ENCODE measurements around the gene USP25. TPM values are rescaled to one million over a fixed set of nuclear protein-coding genes. Genes with fewer than 3 reads are reported as not detected.

Gene USP25
- total RNA-seq, 4 donors from 2014 or later: 37.4 to 107 (median 69.2) TPM

DNA sequence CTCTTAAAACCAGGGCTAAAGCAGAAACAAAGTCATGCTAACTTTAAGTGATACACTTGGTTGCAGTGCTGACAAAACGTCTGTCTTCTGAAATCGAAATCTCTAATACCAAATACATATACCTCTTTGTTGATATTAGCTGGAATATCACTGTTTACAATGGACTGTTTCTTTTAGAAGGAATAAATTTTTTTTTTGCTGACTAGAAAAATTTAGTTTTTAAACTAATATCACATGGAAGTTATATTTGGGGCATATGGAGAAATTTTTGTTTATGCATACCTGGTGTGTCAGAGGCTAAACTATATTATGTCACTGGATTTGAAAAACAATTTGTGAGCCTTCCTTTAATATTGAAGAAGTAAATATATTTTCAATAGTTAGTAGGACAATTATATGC lies 39.1 kb downstream of the USP25 start:
- Histone ChIP-seq H3K4me1 (peaks cover 0 to 34% (median 0%) of the 10 kb centered on the region in 4 donors), H3K27me3 (no peaks in the 10 kb centered on the region), H3K9me3 (no peaks in the 10 kb centered on the region), H3K27ac (no peak overlapping the region), H3K4me3 (no peak overlapping the region), H3K36me3 (peaks cover 0 to 4% (median 0%) of the 10 kb centered on the region in 4 donors)
- intact Hi-C loops (cut with DNase I; ENCODE audit: low total_unique reads): no loop called here
- in situ Hi-C loops (cut with MboI; ENCODE audit: low pct_ligation_motif_present in 1 of 4, low pct_unique_long_range_greater_than_20kb in 1 of 4, low sequenced_read_pairs in 3 of 4): no loop called here
- TF ChIP-seq POLR2AphosphoS5 (IDR thresholded peaks at IDR 0.05) (no peak), EP300 (IDR thresholded peaks at IDR 0.05; ENCODE audit: low read depth) (no peak), POLR2A (IDR thresholded peaks at IDR 0.05) (no peak)
- TF ChIP-seq, protein P1, sequence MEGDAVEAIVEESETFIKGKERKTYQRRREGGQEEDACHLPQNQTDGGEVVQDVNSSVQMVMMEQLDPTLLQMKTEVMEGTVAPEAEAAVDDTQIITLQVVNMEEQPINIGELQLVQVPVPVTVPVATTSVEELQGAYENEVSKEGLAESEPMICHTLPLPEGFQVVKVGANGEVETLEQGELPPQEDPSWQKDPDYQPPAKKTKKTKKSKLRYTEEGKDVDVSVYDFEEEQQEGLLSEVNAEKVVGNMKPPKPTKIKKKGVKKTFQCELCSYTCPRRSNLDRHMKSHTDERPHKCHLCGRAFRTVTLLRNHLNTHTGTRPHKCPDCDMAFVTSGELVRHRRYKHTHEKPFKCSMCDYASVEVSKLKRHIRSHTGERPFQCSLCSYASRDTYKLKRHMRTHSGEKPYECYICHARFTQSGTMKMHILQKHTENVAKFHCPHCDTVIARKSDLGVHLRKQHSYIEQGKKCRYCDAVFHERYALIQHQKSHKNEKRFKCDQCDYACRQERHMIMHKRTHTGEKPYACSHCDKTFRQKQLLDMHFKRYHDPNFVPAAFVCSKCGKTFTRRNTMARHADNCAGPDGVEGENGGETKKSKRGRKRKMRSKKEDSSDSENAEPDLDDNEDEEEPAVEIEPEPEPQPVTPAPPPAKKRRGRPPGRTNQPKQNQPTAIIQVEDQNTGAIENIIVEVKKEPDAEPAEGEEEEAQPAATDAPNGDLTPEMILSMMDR (IDR thresholded peaks at IDR 0.05): no peak
- 93 to 95% methylated on average over 2 of the region's 2 CpGs for WGBS, 2 donors (ENCODE audit: low coverage in 1 of 2)
- no peak for DNase-seq

DNA sequence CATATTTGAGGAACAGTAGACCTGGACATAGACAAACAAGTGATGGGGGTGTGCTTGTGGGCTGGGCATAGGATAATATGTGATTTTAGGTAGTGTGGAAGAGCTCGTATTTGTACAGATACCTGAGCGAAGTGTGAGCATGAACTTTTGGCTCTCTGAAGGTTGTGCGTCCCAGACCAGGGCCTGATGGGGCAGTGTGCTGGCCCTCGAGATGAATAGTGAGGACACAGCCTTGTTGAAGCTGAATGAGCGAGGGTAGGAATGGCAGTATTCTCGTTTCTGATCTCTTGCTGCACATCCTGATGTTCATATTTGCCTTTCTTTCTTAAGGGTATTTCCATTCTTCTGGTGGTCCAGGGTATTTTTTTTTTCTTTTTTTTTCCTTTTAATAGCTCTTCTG lies 41.5 kb downstream of the USP25 start:
- Histone ChIP-seq H3K4me3 (no peak overlapping the region), H3K27me3 (no peaks in the 10 kb centered on the region), H3K4me1 (peaks cover 0 to 51% (median 6%) of the 10 kb centered on the region in 4 donors), H3K9me3 (no peaks in the 10 kb centered on the region), H3K36me3 (peaks cover 0 to 10% (median 0%) of the 10 kb centered on the region in 4 donors), H3K27ac (no peak overlapping the region)
- in situ Hi-C loops (cut with MboI; ENCODE audit: low pct_ligation_motif_present in 1 of 4, low pct_unique_long_range_greater_than_20kb in 1 of 4, low sequenced_read_pairs in 3 of 4): no loop called here
- TF ChIP-seq POLR2AphosphoS5 (IDR thresholded peaks at IDR 0.05): no peak
- TF ChIP-seq, protein P1 (IDR thresholded peaks at IDR 0.05): no peak
- intact Hi-C loops (cut with DNase I; ENCODE audit: low total_unique reads): no loop called here
- WGBS, 2 donors (ENCODE audit: low coverage in 1 of 2): 93 to 100% methylated on average over 2 to 6 of the region's 6 CpGs
- DNase-seq: no peak

DNA sequence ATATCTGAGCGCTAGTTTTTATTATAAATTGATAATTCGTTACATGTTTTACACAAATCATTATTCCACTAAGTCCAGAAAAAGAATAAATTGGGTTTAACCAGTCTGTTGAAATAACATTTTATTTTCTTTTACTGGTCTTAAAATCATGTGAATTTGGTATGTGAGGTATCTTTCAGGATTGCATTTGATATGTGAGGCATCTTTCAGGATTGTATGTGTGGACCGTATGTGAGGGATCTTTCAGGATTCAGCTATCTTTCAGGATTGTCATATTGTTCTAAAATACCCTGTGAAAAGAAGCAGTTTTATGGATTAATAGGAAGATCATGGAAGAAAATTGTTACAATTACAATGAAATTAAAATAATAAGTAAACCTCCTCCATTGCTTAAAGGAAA lies 42.9 kb downstream of the USP25 start:
- no peak for DNase-seq
- Histone ChIP-seq H3K4me1 (peaks cover 0 to 48% (median 8%) of the 10 kb centered on the region in 4 donors), H3K4me3 (no peak overlapping the region), H3K36me3 (peaks cover 0 to 6% (median 0%) of the 10 kb centered on the region in 4 donors), H3K9me3 (no peaks in the 10 kb centered on the region), H3K27me3 (no peaks in the 10 kb centered on the region), H3K27ac (no peak overlapping the region)
- TF ChIP-seq, protein P1 (IDR thresholded peaks at IDR 0.05): no peak
- TF ChIP-seq POLR2A (IDR thresholded peaks at IDR 0.05): no peak
- TF ChIP-seq EP300 (IDR thresholded peaks at IDR 0.05; ENCODE audit: low read depth): no peak
- TF ChIP-seq POLR2AphosphoS5 (IDR thresholded peaks at IDR 0.05): no peak
- intact Hi-C loops (cut with DNase I; ENCODE audit: low total_unique reads): no loop called here
- in situ Hi-C loops (cut with MboI; ENCODE audit: low pct_ligation_motif_present in 1 of 4, low pct_unique_long_range_greater_than_20kb in 1 of 4, low sequenced_read_pairs in 3 of 4): no loop called here
- 77 to 100% methylated on average over 3 of the region's 3 CpGs for WGBS, 2 donors (ENCODE audit: low coverage in 1 of 2)

DNA sequence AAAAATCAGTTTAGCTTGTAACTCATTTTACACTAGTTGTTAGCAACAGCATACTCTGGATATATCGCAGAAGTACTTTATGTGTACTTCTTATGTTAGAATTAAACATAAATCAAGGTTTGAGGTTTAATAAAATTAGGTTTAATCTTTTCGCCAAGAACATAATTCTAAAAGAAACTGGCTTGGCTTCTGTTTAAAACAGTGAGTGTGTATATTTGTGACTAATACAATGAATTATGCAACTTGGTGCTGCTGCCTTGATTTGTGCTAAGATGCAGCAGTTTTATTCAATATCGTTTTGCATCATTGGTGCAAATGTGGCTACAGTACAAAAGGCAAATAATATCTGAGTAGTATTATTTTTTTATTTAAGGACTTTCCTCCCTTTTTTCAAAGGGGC lies 44.8 kb downstream of the USP25 start:
- H3K27ac ChIP-seq: peak overlapping the region in 1 of 4 donors; percentile 20
- H3K27me3 ChIP-seq: no peaks in the 10 kb centered on the region
- in situ Hi-C loops (cut with MboI; ENCODE audit: low pct_ligation_motif_present in 1 of 4, low pct_unique_long_range_greater_than_20kb in 1 of 4, low sequenced_read_pairs in 3 of 4): no loop called here
- intact Hi-C loops (cut with DNase I; ENCODE audit: low total_unique reads): no loop called here
- H3K36me3 ChIP-seq: peaks cover 0 to 12% (median 0%) of the 10 kb centered on the region in 4 donors
- no peak for DNase-seq
- peaks cover 0 to 46% (median 8%) of the 10 kb centered on the region in 4 donors for H3K4me1 ChIP-seq
- TF ChIP-seq POLR2A (IDR thresholded peaks at IDR 0.05): no peak
- TF ChIP-seq POLR2AphosphoS5 (IDR thresholded peaks at IDR 0.05): no peak
- TF ChIP-seq EP300 (IDR thresholded peaks at IDR 0.05; ENCODE audit: low read depth): no peak
- TF ChIP-seq, protein P1 (IDR thresholded peaks at IDR 0.05): no peak
- no peaks in the 10 kb centered on the region for H3K9me3 ChIP-seq
- 56 to 73% methylated on average over 3 of the region's 3 CpGs for WGBS, 2 donors (ENCODE audit: low coverage in 1 of 2)
- H3K4me3 ChIP-seq: no peak overlapping the region
